Pons (tissue), 1 donor: ENCODE data around the gene FMR1NB.

Experiments used
- DNase-seq: peaks from one replicate; pipeline ENCODE4 v3.0.0-alpha.2; 2016; ENCODE audit warnings: low spot score

Gene FMR1NB, protein sequence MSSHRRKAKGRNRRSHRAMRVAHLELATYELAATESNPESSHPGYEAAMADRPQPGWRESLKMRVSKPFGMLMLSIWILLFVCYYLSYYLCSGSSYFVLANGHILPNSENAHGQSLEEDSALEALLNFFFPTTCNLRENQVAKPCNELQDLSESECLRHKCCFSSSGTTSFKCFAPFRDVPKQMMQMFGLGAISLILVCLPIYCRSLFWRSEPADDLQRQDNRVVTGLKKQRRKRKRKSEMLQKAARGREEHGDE

GRCh38 chrX:147981038-147981752, at the start of gene FMR1NB:
TSS of gene FMR1NB (plus strand) at chrX:147981337. CDS start at chrX:147981403, 66 bp downstream.
- DNase-seq = no peak

DNA sequence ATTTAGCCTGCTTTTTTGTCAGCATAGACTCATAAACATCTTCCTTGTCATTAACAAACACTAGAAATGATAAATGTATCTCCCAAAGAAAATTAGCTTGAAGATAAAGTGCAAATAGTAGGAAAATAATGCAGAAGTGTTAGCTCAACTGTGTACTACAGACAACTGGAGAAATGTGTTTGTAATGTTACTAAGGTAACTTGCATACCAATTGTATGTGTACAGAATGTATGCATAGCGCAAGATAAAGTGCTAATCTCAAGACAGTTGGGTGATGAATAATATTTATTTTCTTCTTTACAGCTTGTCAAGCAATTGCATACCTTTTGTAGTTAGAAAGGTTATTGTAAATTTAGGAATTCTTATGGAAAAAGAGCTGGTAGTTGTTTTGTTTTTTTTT, 47.3 kb upstream of the FMR1NB start:
- no peak for DNase-seq

- no peak for DNase-seq
Observed at GRCh38 chrX:147935156-147935758, 45.9 kb upstream of the FMR1NB start.

GRCh38 chrX:147945286-147945685, 35.9 kb upstream of the FMR1NB start:
- no peak for DNase-seq

- no peak for DNase-seq
Observed at GRCh38 chrX:147948531-147948930, 32.6 kb upstream of the FMR1NB start.

DNA sequence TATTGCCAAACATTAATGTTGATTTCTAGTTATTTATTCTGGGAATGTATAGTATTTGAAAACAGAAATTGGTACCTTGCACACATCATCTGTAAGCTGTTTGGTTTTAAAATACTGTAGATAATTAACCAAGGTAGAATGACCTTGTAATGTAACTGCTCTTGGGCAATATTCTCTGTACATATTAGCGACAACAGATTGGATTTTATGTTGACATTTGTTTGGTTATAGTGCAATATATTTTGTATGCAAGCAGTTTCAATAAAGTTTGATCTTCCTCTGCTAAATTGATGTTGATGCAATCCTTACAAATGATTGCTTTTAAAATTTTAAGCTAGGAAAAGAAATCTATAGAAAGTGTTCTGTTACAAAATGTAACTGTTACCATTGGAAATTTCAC, 30.8 kb upstream of the FMR1NB start:
- DNase-seq = no peak

DNA sequence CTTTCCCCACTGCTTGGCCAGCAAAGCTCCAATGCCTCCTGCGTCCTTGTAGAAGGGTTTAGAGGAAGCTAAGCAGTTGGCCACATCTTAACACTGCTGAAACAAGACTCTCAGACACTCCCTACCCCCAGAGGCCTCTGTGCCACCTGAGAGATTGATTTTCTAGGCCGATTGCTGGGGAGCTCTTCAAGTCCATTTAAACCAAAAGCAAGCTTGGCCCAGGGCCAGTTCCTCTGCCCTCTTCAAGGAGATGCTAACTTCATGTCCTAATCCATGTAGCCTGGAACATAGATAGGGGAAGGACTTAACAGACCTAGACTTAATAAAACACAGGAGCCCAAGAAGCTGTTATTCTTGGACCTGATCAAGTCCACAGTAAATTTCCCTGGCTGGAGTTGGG, 27.2 kb upstream of the FMR1NB start:
- DNase-seq = peak; percentile 0

DNA sequence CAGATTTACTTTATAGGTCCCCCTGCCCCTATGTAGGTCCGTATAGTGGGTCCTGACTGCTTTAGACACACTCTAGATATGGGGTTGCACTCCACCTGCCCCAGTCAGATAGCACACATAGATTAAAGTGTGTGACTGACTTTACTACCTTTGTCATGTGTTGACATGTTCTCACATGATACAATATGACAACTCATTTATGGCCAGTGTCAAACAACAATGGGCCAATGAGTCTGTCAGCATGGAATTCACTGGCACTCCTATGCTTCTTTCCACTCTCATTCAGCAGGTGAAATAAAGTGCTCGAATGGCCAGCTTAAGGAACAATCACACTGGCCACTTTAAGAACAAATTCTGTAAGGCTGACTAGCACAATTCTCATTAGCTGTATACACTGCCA, 23.8 kb upstream of the FMR1NB start:
- no peak for DNase-seq

- DNase-seq = no peak
Observed at GRCh38 chrX:147958291-147958690, 22.8 kb upstream of the FMR1NB start.

- DNase-seq = no peak
Observed at GRCh38 chrX:147960722-147961121, 20.4 kb upstream of the FMR1NB start.

GRCh38 chrX:147962476-147962875, 18.7 kb upstream of the FMR1NB start:
- DNase-seq = no peak

- no peak for DNase-seq
Observed at GRCh38 chrX:147978931-147979330, 2.2 kb upstream of the FMR1NB start.

DNA sequence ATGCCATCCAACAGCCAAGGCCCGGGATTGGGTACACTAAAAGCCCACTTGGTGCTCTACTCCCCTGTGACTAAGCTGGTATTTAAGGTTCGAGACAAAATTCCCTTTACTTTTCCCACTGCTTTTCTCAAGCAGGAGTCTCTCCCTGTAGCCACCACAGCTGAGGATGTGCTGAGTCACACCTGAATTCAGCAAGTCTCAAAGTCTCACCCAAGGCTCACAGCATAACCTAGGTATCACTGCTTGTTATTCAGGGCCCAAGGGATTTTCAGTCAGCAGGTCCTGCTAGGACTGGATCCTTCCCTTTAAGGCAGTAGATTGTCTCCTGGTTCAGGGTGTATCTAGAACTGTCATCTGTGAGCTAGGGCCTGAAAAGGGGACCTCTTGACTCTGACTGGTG, 39.2 kb downstream of the FMR1NB start:
- no peak for DNase-seq

- peak; percentile 37 for DNase-seq
Observed at GRCh38 chrX:148024425-148025148, 43.5 kb downstream of the FMR1NB start.

DNA sequence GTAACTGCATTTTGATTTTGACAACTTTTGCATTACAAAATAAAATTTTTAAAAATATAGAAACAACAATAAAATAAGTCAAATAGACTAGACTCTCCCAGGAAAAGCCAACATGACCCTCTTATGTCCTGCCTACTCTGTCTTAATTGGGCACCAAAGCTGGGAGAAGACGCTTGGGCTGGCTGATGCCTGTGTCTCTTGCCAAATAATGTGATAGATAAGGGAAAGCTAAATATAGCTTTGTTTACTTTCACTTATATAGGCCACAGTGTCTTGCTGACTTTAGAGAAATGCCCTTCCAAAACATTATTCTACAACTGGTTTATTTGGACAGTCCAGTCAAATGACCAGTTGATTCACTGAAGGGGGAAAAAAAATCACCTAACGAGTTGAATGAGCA, 54.2 kb downstream of the FMR1NB start:
- DNase-seq = no peak

GRCh38 chrX:148037020-148037419, 55.9 kb downstream of the FMR1NB start:
- DNase-seq = no peak

DNA sequence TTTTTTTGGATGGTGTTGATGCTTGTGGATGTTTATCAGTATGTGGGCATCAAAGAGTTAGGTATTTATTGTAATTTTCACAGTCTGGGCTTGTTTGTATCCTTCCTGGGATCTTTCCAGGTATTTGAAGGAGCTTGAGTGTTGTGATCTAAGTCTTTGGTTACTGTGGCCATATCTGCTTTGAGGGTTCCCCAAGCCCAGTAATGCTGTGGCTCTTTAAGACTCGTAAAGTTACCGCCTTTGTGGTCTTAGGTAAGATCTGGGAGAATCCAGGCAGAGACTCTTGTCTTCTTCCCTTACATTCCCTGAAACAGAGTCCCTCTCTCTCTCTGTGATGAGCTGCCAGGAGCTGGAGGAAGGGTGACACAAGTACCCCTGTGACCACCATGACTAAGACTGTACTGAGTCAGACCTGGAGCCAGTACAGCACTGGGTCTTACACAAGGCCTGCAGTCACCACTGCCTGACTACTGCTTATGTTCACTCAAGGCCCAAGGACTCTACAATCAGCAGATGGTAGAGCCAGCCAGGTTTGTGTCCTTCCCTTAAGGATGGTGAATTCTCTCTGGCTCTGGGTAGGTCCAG, 62.2 kb downstream of the FMR1NB start:
- DNase-seq = no peak

DNA sequence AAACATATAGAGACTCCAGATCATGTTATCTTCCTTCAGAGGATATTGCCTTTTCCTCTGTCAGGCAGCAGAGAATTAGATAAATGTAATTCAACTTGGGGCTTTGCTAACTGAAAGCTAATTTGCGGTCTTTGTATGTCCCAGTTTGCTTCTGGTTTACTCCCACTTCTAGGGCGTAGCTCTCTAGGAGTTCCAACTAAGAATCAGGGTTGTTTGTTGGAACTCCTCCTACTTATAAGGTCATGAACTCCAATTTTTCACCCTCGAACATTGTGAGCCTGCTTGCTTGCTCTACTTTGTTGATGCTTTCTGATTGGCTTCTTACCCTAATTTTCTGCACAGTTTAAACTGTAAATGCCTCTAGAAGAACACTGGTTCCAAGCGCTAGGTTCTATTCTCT, 66.1 kb downstream of the FMR1NB start:
- DNase-seq = no peak

DNA sequence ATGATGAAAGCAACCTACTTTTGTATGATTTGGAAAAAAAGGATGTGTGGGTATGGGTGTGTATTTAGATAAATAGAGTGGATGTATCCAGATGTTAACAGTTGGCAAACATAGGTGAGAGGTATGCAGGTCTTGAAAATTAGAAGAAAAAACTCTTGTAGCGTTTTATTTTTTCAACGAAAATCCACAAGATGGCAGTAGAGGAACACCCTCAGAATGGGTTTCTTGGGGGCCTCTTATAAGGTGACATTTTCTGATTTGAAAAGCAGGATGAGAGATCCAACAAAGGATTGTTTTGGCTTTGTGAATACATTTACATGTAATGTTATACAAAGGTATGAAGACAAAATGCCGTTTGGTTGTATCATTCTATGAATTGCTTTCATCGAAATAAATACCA, 68.3 kb downstream of the FMR1NB start:
- DNase-seq = peak; percentile 42

- no peak for DNase-seq
Observed at GRCh38 chrX:148051973-148052372, 70.8 kb downstream of the FMR1NB start.

GRCh38 chrX:148067285-148067684, 86.1 kb downstream of the FMR1NB start:
- no peak for DNase-seq

DNA sequence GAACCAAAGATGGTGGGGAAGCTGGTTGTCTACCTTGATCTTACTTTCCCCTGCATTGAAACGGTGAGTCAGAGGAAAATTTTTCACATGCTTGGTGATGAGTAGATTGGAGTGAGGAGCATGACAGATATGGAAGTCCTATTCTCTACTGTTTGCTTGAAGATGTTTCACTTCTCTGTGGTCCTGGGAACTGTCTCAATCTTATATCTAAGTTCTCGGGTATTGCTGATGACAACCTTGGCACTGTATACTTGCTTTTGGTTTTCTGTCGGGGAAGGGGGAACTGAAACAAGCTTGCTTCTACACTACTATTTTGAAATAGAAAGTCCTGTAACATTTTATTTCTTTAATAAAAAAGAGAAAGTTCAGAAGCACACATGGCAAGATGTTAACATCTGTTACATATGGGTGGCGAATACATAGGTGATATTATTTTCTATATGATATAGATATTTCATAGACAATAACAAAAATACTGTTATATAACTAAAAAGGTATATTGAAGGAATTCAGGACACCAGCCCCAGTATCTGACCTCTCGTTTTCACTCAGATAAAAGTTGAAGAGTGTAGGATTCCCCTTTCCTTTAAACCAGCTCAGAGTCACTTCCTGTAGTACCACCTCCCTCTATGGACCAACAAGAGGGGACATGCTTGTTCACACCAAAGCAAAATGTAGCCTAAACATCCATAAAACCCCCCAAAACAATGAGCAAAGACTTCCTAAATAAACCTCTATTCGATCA, 88.8 kb downstream of the FMR1NB start:
- peak; percentile 45 for DNase-seq
